Cardiac fibroblast (primary cell): ENCODE results near the gene SKAP1.

ENCODE experiments used
- DNase-seq, 2 donors: peaks; one replicate each; pipeline versions ENCODE4 v3.0.0 to v3.0.0-alpha.2; 2010; ENCODE audit warnings: low read depth in 2 of 2
- H3K4me3 ChIP-seq, 2 donors: replicated peaks in 1 of 2; 1 replicate in 1 of 2; 2 replicates in 1 of 2; pipeline ENCODE4 v1.5.1; 2011; ENCODE audit warnings: low read depth in 2 of 2, low read length in 2 of 2, mild to moderate bottlenecking in 2 of 2, moderate library complexity in 1 of 2
- CTCF ChIP-seq: IDR thresholded peaks from one replicate; pipeline ENCODE4 v1.5.1; 2011; ENCODE audit warnings: low read depth, mild to moderate bottlenecking, low read length, inconsistent platforms

SKAP1 gene

GRCh38 chr17:48159232-48159631 lies 270.8 kb downstream of the SKAP1 start:
- DNase-seq: no peak
- no peak overlapping the region for H3K4me3 ChIP-seq
- no peak for TF ChIP-seq CTCF

- no peak for DNase-seq
- TF ChIP-seq CTCF: no peak
- no peak overlapping the region for H3K4me3 ChIP-seq
Observed at GRCh38 chr17:48155889-48156611, 274.0 kb downstream of the SKAP1 start.

- DNase-seq: peak; percentile 59 to 60
- peak; percentile 48 for TF ChIP-seq CTCF
- no peak overlapping the region for H3K4me3 ChIP-seq
Observed at GRCh38 chr17:48153691-48154358, 276.2 kb downstream of the SKAP1 start.

GRCh38 chr17:48152289-48152688 lies 277.7 kb downstream of the SKAP1 start:
- DNase-seq: no peak
- no peak for TF ChIP-seq CTCF
- no peak overlapping the region for H3K4me3 ChIP-seq

GRCh38 chr17:48151220-48151619 lies 278.8 kb downstream of the SKAP1 start:
- no peak overlapping the region for H3K4me3 ChIP-seq
- no peak for TF ChIP-seq CTCF
- no peak for DNase-seq

GRCh38 chr17:48150597-48151001 lies 279.4 kb downstream of the SKAP1 start:
- no peak for TF ChIP-seq CTCF
- no peak overlapping the region for H3K4me3 ChIP-seq

More at GRCh38 chr17:48150597-48151001, 279.4 kb downstream of the SKAP1 start:
- DNase-seq: no peak
